BE2C (cell line): ENCODE measurements around the gene PIP5KL1. TPM values are rescaled to one million over a fixed set of nuclear protein-coding genes. Genes with fewer than 3 reads are reported as not detected.

ENCODE experiments used
- DNase-seq: peaks from one replicate; pipeline ENCODE4 v3.0.0-alpha.2; 2020
- H3K27me3 ChIP-seq: fragments of 250-450 bp; sonication (Bioruptor Pico); 2 replicates; pipeline ENCODE4 v1.5.1; 2020; ENCODE audit warnings: mild to moderate bottlenecking
- H3K36me3 ChIP-seq: fragments of 250-450 bp; sonication (Bioruptor Pico); 2 replicates; pipeline ENCODE4 v1.5.1; 2020; ENCODE audit warnings: mild to moderate bottlenecking
- H3K4me1 ChIP-seq: fragments of 250-450 bp; sonication (Bioruptor Pico); 2 replicates; pipeline ENCODE4 v1.5.1; 2020
- H3K4me3 ChIP-seq: 2 replicates; pipeline ENCODE4 v1.5.1; 2011; ENCODE audit warnings: low read depth, low read length
- H3K9me3 ChIP-seq: fragments of 250-450 bp; sonication (Bioruptor Pico); 2 replicates; pipeline ENCODE4 v1.5.1; 2020
- polyA plus RNA-seq: library from polyadenylated mRNA; unstranded; fragments of >200 nt; gene quantifications from one replicate; pipeline ENCODE4 v1.2.1, GENCODE V29; 2012; ENCODE audit warnings: low read depth, missing spikeins; ENCODE audit not compliant: insufficient read length, insufficient read depth
- TF ChIP-seq, protein P1 (sequence below): IDR thresholded peaks from 2 replicates; pipeline ENCODE4 v1.5.1; 2012; ENCODE audit warnings: mild to moderate bottlenecking, low read depth, low read length

Gene PIP5KL1
- 0.74 TPM for polyA plus RNA-seq

GRCh38 chr9:127930231-127931091 is at the start of gene PIP5KL1:
Gene PIP5KL1, minus strand, starts transcription at chr9:127930777. Its CDS starts 25 bp downstream, at chr9:127930752.
- H3K4me1 ChIP-seq: peaks cover 5% of the 10 kb centered on the region
- no peaks in the 10 kb centered on the region for H3K9me3 ChIP-seq
- H3K27me3 ChIP-seq: no peaks in the 10 kb centered on the region
- TF ChIP-seq, protein P1, sequence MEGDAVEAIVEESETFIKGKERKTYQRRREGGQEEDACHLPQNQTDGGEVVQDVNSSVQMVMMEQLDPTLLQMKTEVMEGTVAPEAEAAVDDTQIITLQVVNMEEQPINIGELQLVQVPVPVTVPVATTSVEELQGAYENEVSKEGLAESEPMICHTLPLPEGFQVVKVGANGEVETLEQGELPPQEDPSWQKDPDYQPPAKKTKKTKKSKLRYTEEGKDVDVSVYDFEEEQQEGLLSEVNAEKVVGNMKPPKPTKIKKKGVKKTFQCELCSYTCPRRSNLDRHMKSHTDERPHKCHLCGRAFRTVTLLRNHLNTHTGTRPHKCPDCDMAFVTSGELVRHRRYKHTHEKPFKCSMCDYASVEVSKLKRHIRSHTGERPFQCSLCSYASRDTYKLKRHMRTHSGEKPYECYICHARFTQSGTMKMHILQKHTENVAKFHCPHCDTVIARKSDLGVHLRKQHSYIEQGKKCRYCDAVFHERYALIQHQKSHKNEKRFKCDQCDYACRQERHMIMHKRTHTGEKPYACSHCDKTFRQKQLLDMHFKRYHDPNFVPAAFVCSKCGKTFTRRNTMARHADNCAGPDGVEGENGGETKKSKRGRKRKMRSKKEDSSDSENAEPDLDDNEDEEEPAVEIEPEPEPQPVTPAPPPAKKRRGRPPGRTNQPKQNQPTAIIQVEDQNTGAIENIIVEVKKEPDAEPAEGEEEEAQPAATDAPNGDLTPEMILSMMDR: peak; percentile 20; the same call in 1 of the 2 replicates
- H3K36me3 ChIP-seq: no peaks in the 10 kb centered on the region
- DNase-seq: peak; percentile 95
- peak within 1 kb of the TSS; percentile 55 for H3K4me3 ChIP-seq

GRCh38 chr9:127980060-127980705 is 49.6 kb upstream of the PIP5KL1 start:
- no peaks in the 10 kb centered on the region for H3K36me3 ChIP-seq
- DNase-seq: peak; percentile 51
- TF ChIP-seq, protein P1: no peak

DNA sequence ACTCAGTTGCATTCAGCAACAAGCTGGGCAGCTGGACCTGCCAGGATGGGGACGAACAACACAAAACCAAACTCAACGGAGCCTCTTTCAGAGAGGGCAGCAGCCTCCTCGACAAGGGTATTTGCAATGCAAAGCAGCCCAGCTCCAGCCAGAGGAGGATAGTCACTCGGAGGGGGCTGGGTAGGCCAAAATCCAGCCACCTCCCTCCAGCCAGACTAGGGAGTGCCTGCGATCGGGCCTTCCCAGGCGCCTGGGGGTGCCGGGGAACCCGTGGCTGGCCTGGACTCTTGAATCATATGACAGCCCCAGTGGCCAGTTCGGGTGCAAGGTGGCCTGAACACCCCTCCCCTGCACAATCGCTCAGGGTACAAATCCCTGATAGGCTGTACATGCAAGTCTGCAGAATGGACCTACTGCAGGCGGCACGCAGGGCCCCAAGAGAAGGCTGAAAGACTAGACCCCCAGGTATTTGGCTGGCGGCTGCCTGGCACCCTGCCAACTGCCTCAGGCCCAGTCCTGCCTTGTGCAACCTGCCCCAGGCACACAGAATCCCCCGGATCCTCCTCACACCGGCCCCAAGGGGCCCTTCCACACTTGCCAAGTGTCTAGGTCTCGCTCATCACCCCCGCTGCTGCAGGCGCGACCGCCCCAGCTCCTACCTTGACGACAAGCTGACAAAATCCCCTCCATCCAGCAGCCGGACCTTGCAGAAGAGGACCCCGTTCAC is 48.9 kb upstream of the PIP5KL1 start:
- no peaks in the 10 kb centered on the region for H3K36me3 ChIP-seq
- peak; percentile 58 for DNase-seq
- TF ChIP-seq, protein P1: no peak
- peak overlapping the region; percentile 94 for H3K4me3 ChIP-seq
- no peaks in the 10 kb centered on the region for H3K9me3 ChIP-seq
- no peaks in the 10 kb centered on the region for H3K27me3 ChIP-seq
- peaks cover 22% of the 10 kb centered on the region for H3K4me1 ChIP-seq

More at GRCh38 chr9:127980060-127980705, 49.6 kb upstream of the PIP5KL1 start:
- Histone ChIP-seq H3K27me3 (no peaks in the 10 kb centered on the region), H3K4me3 (peak overlapping the region; percentile 94), H3K9me3 (no peaks in the 10 kb centered on the region), H3K4me1 (peaks cover 15% of the 10 kb centered on the region)

DNA sequence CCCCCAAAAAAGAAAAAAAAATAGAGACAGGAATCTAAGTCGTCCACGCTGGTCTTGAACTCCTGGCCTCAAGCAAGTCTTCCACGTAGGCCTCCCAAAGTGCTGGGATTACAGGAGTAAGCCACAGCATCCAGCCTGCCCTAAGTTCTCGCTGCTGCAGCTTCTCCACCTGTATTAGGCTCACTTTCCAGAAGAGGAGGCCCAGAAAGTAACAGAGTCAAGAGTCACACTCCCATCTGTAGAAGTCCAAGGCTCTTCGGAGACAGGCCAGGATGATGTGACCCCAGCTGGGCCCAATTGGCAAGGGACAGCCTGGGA is 48.4 kb upstream of the PIP5KL1 start:
- TF ChIP-seq, protein P1: no peak
- Histone ChIP-seq H3K27me3 (no peaks in the 10 kb centered on the region), H3K9me3 (no peaks in the 10 kb centered on the region), H3K4me1 (peaks cover 28% of the 10 kb centered on the region), H3K36me3 (no peaks in the 10 kb centered on the region), H3K4me3 (peak overlapping the region; percentile 94)
- DNase-seq: no peak

GRCh38 chr9:127977884-127978647 is 47.5 kb upstream of the PIP5KL1 start:
- no peaks in the 10 kb centered on the region for H3K9me3 ChIP-seq
- H3K27me3 ChIP-seq: no peaks in the 10 kb centered on the region
- DNase-seq: peak; percentile 20
- H3K36me3 ChIP-seq: no peaks in the 10 kb centered on the region
- H3K4me1 ChIP-seq: peaks cover 37% of the 10 kb centered on the region
- TF ChIP-seq, protein P1: no peak
- peak overlapping the region; percentile 94 for H3K4me3 ChIP-seq
